Measurements from ENCODE around the gene KRT34.

Gene KRT34

DNA sequence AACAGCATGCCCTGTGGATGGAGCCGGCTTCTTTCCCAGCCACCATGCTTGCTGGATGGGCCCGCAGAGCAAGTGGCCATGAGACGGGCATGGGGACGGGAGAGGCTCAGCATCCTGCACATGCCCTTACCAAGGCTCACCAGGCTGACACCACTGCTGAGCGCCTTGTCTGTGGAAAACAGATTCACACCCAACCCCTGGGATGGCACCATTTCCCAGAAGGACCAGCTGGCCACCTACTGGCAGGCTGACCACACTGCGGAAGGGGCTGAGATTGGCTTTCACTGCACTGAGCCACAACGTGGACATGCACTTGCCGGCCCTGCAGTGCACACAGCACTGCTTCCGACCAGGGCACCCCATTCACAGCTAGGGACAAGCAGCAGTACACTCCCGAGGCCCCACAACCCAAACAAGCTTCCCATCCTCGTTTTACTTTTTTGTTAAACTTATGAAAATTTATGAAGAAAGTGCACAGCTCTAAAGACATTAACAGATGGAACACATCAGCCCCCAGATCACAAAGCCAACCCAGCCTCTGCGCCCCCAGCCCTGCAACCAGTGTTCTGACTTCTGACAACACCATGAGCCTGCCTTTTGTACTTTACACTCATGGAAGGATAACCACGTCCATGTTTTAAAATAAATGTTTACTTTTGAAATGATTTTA is 52.7 kb downstream of the KRT34 start:
- DNase-seq = no peak

DNA sequence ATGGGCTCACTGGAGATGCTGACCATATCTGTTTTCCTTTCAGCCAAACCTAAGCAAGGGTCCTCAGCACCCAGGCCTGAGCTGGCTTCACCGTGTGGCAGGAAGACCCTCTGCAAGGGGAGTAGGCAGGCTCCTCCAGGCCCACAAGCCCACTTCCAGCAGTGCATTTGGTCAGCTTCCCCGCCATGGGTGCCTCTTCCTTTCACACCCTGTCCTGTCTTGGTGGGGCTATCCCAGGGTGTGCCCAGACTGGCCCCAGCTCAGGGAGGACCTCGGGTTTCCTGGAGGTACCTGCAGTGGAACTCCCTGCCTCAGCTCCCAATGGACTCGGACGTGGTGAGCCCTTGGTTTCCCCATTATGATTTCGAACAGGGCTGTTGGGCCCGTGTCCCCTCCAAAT is 53.9 kb downstream of the KRT34 start:
- no peak for DNase-seq
